Right hindlimb (tissue), 1 donor: ENCODE results near the gene PDGFC.
"Not testable (repeated sequence)": the region's sequence is repeated elsewhere in the genome, so short reads cannot be mapped to it uniquely, and the experiment has no call there.

ENCODE experiments used
- DNase-seq: peaks from one replicate; pipeline ENCODE4 v3.0.0-alpha.2; 2018

Gene PDGFC

GRCh38 chr4:156894234-156894633 lies 77.4 kb downstream of the PDGFC start:
- DNase-seq: no peak

- no peak for DNase-seq
These were observed 78.8 kb downstream of the PDGFC start for GRCh38 chr4:156892805-156893204.

GRCh38 chr4:156889616-156890594 lies 81.7 kb downstream of the PDGFC start:
- DNase-seq: peak; percentile 26

- no peak for DNase-seq
These were observed 82.8 kb downstream of the PDGFC start for GRCh38 chr4:156888762-156889161.

- DNase-seq: no peak
These were observed 85.1 kb downstream of the PDGFC start for GRCh38 chr4:156886481-156886880.

GRCh38 chr4:156885374-156885773 lies 86.2 kb downstream of the PDGFC start:
- DNase-seq: no peak

GRCh38 chr4:156884183-156884582 lies 87.4 kb downstream of the PDGFC start:
- DNase-seq: no peak

GRCh38 chr4:156875704-156876103 lies 95.9 kb downstream of the PDGFC start:
- no peak for DNase-seq

GRCh38 chr4:156875055-156875454 lies 96.5 kb downstream of the PDGFC start:
- DNase-seq: no peak

- DNase-seq: no peak
These were observed 97.8 kb downstream of the PDGFC start for GRCh38 chr4:156873799-156874198.

GRCh38 chr4:156870861-156871260 lies 100.7 kb downstream of the PDGFC start:
- DNase-seq: no peak

GRCh38 chr4:156870131-156870530 lies 101.5 kb downstream of the PDGFC start:
- DNase-seq: no peak

- DNase-seq: not testable (repeated sequence)
These were observed 105.5 kb downstream of the PDGFC start for GRCh38 chr4:156866088-156866487.

GRCh38 chr4:156865451-156865850 lies 106.1 kb downstream of the PDGFC start:
- DNase-seq: no peak

GRCh38 chr4:156858071-156858470 lies 113.5 kb downstream of the PDGFC start:
- no peak for DNase-seq

- no peak for DNase-seq
These were observed 132.8 kb downstream of the PDGFC start for GRCh38 chr4:156838761-156839160.

- no peak for DNase-seq
These were observed 133.8 kb downstream of the PDGFC start for GRCh38 chr4:156837625-156838345.

GRCh38 chr4:156832886-156833285 lies 138.7 kb downstream of the PDGFC start:
- DNase-seq: no peak

GRCh38 chr4:156830351-156830750 lies 141.2 kb downstream of the PDGFC start:
- DNase-seq: no peak

GRCh38 chr4:156829201-156829873 lies 142.3 kb downstream of the PDGFC start:
- DNase-seq: peak; percentile 53

- no peak for DNase-seq
These were observed 144.1 kb downstream of the PDGFC start for GRCh38 chr4:156827519-156827918.

- no peak for DNase-seq
These were observed 146.5 kb downstream of the PDGFC start for GRCh38 chr4:156825074-156825473.

GRCh38 chr4:156824451-156825060 lies 147.0 kb downstream of the PDGFC start:
- no peak for DNase-seq
